Cerebellar cortex (tissue), 1 donor: ENCODE measurements around the gene SFTPD.
"Not testable (repeated sequence)": the region's sequence is repeated elsewhere in the genome, so short reads cannot be mapped to it uniquely, and the experiment has no call there.

Source experiments
- DNase-seq: peaks from one replicate; pipeline ENCODE4 v3.0.0-alpha.2; 2015; ENCODE audit warnings: low spot score

Gene SFTPD

DNA sequence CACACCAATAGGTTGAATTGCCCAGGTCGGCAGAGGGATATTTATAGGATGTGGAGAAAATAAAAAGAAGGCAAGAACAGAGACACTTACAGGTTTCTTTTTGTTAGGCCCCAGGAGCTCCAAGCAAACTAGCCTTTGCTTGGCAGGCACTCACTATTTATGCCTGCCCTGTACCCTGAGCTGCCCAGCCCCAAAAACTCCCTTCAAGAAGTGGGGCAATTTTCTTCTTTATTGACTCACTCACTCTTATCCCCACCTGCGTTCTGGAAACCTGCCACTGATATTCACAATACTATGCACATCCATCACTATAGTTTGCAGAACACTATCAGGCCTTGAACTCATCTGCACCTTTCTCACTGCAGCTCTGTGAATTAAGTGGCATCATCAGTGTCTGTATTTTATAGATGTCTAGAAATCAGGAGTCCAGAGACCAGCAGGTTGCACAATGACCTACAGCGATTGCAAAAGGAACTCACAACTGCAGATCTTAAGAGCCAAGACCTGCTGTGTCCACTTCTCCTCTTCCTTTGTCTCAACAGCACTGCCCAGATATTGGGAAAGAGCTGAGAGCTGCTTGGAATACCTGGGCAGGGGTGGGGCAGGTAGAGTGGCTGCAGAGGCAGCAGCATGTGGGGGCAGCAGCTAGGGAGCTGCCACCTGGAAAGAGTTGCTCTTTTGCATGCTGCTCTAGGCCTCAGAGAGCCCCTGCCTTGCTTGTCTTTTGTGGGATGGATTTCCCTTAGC is at the start of gene SFTPD:
Gene SFTPD (minus strand): TSS at position 130 of the 747 bp plus-strand sequence. CDS start 2,446 bp downstream, outside the sequence.
- DNase-seq: no peak

DNA sequence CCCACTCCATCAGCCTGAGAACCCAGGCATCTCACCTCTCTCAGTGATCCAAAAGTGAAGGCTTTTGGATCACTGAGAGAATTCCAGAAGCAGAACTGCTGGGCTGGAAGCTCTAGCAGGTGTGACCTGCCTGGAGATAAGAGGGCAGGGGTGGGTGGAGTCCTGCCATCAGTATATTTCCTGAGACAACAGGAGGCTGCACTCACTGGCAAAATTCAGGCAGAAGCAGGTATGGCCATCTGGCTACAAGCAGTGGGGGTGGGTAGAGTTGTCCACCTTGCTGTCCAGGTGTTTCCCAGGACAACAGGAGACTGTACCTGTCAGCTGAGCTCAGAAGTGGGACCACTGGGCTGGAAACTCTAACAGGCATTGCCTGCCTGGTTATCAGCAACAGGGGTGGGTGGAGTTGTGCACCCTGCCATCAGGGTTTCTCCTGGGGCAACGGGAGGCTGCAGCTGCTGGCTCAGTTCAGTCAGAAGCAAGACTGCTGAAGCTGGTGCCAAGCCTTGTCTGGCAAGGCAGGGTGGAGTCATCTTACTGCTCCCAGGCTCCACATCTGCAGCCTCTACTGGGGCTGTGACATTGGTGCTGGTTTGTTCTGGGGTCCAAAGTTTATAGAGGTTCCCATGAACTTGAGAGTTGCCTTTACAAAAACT is 47.2 kb upstream of the SFTPD start:
- no peak for DNase-seq

GRCh38 chr10:79994556-79994955 is 45.7 kb upstream of the SFTPD start:
- no peak for DNase-seq

GRCh38 chr10:79988199-79988598 is 39.3 kb upstream of the SFTPD start:
- not testable (repeated sequence) for DNase-seq

DNA sequence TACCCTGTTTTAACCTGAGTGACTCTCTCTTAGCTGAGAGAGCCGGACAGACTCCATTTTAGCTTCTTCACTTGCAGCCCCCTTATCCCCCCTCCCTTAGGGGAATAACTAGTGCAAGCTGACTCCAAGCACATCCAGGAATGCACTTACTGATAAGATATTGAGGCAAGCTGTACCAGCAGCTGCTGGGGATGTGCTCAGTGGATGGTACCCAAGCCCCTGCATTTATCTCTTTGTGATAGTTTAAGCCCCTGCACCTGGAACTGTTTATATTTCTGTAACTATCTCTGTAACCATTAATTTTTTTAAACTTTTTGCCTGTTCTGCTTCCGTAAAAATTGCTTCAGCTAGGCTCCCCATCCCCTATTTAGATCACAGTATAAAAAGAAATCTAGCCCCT is 37.8 kb upstream of the SFTPD start:
- DNase-seq: not testable (repeated sequence)

GRCh38 chr10:79985481-79986072 is 36.7 kb upstream of the SFTPD start:
- no peak for DNase-seq

DNA sequence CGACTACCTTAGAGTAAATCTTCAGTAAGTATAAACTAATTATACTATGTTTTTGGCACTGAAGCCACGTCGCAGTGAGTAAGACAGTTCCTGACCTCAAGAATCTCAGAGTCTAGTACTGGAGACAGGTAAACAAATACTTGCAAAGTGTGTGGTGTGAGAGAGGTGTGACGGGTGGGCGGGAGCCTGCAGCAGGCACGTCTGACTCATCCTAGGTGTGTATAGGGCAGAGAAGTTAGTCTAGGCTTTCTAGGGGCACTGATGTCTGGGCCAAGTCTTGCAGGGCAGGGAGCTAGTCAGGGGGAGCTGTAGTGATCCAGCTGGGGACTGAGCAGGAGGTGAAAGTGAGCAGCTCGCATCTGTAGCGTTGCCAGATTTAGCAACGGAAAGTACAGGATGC is 35.9 kb upstream of the SFTPD start:
- DNase-seq: no peak

- DNase-seq: peak; percentile 4
Measured at GRCh38 chr10:79983286-79983909, 34.5 kb upstream of the SFTPD start.

GRCh38 chr10:79982861-79983260 is 34.0 kb upstream of the SFTPD start:
- DNase-seq: peak; percentile 16

DNA sequence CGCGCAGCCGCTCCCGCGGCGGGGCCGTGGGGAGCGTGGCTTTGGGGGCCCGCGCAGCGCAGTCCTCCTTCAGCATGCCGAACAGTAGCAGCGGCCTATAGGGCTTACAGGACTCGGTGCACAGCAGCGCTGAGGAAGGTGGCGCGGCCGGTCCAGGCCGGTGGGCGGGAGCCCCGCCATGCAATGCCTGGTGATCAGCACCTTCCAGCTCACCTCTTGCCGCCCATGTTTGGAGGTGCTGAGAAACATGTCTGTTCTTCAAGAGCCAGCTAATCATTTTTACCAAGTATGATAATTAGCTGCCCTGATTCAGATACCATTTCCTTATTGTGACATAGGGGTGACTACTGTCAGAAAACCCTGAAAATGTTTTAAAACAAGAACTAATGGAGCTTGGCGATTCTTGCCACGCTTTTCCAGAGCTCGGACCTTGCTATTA is 33.5 kb upstream of the SFTPD start:
- peak; percentile 43 for DNase-seq

DNA sequence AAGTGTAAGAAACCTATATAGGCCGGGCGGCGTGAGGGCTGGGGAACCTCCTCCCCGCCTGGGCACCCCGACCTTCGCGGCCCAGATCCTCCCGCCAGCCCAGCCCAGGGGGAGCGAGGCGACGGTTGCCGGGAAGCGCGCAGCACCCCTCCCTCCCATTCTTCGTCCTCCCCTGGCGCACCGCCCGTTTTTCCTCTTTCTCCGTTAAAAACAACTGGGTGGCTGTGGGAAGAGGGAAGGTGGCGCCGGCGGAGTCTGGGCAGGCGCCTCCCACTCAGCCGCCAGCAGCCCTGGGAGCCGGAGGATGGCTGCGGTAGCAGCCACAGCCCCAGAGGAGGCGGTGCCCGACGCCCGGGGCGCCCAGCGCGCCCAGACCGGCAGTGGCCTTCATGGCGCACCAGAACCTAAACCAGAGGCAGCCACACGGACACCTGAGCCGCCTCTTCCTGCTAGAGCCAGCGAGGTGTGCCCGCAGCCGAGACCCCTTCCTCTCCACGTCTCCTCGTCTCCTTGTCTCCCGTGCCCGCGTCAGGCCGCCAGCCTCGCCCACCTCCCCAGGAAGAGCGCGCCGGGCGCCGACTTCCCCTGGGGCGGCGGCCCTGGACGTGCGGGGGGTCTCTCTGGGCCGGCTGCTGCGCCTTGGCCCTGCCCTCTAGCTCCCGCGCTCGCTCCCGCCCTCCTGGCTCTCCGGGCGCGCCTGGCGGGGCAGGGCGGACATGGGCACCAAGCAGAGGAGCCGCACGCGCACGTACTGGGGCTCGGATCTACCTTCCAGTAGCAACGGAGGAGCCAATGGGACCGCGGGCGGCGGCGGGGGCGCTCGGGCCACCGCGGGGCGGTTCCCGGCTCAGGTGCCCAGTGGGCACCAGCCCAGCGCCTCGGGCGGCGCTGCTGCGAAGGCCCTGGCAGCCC is 32.8 kb upstream of the SFTPD start:
- DNase-seq: peak; percentile 64

- no peak for DNase-seq
Measured at GRCh38 chr10:79980711-79981110, 31.8 kb upstream of the SFTPD start.

DNA sequence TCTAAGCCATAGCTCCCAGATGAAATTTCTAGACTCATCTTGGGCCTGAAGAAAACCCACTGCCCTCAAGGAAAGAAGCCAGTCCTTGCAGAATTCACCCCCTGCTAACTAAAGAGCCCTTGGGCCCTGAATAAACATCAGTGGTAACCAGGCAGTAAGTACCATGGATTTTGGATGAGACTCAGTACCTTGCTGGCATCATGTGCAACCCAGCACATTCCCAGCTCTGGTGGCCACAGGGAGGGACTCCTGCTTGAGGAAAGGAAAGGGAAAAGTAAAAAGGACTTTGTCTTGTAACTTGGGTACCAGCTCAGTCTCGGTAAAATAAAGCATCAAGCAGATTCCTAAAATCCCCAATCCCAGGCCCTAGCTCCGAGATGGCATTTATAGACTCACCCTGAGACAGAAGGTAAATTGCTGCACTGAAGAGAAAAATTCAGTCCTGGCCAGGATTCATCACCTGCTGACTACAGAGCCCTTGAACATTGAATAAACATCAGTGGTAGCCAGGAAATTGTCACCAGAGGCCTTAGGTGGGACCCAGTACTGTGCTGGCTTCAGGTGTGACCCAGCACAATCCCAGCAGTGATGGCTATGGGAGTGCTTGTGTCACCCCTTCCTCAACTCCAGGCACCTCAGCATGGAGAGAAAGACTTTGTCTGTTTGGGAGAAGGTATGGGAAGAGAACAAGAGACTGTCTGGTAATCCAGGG is 31.2 kb upstream of the SFTPD start:
- DNase-seq: peak; percentile 72

DNA sequence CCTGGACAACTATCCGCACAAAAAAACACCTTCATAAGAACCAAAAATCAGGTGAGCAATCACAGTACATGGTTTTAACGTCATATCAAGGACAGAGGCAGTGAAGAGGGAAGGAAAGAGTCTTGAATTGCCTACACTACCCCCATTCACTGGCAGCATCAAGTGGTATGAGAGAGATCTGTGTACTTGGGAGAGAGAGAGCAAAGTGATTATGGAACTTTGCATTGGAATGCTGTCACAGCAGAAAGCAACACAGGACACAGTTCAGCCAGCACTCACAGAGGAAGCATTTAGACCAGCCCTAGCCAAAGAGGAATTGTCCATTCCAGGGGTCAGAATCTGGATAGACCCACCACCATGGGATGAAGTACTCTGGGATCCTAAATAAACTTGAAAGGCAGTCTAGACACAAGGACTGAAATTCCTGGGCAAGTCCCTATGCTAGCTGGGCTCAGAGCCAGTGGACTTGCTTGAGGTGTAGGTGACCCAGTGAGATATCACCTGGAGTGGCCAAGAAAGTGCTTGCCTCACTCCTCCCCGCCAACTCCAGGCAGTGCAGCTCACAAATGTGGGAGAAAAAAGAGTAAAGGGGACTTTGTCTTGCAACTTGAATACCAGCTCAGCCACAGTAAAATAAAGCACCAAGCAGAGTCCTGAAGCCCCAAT is 30.5 kb upstream of the SFTPD start:
- DNase-seq: peak; percentile 12

GRCh38 chr10:79976999-79977398 is 28.1 kb upstream of the SFTPD start:
- no peak for DNase-seq

DNA sequence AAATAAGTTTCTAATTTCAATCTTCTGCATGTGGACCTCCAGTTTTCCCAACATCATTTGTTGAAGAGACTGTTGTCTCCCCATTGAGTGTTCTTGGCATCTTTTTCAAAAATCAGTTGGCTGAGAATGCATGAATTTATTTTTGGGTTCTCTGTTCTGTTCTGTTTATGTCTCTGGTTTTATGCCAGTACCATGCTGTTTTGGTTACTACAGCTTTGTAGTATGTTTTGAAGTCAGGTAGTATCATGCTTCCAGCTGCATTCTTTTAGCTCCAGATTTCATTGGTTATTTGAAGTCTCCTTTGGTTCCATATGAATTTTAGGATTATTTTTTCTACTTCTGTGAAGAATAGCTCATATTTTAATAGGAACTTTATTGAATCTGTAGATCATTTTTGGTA is 21.2 kb upstream of the SFTPD start:
- DNase-seq: no peak

- DNase-seq: no peak
Measured at GRCh38 chr10:79947787-79948424, 999 bp downstream of the SFTPD start.

- DNase-seq: no peak
Measured at GRCh38 chr10:79947083-79947415, 1.9 kb downstream of the SFTPD start.

- DNase-seq: no peak
Measured at GRCh38 chr10:79946271-79947082, 2.4 kb downstream of the SFTPD start.
